H1 (cell line): ENCODE results near the gene ACVRL1.

Experiments used
- CHD2 ChIP-seq: IDR thresholded peaks from 2 replicates; pipeline ENCODE4 v1.6.1; 2012; ENCODE audit warnings: low read length, improper control_type of control experiment
- CTCF ChIP-seq, 3 experiments: IDR thresholded peaks; 1 replicate in 2 of 3; 2 replicates in 1 of 3; pipeline versions ENCODE4 v1.5.1 to v1.6.1; 2011; ENCODE audit warnings: low read length in 3 of 3, mild to moderate bottlenecking in 3 of 3, inconsistent platforms in 2 of 3, low read depth in 1 of 3, moderate library complexity in 1 of 3; ENCODE audit not compliant: insufficient read depth in 1 of 3; ENCODE audit errors: control extremely low read depth in 1 of 3
- EP300 ChIP-seq, 2 experiments: IDR thresholded peaks; 1 replicate in 1 of 2; 2 replicates in 1 of 2; pipeline ENCODE4 v1.6.1; 2011 to 2012; ENCODE audit warnings: low read depth in 2 of 2, low read length in 2 of 2, mild to moderate bottlenecking in 2 of 2, borderline replicate concordance in 1 of 2, inconsistent platforms in 1 of 2, moderate library complexity in 1 of 2
- EZH2 ChIP-seq: fragments of 200-600 bp; sonication (generic); IDR thresholded peaks from 2 replicates; pipeline ENCODE4 v1.7.1; 2012; ENCODE audit warnings: low read depth, mild to moderate bottlenecking, moderate library complexity, low read length, inconsistent platforms; ENCODE audit not compliant: severe bottlenecking
- MAX ChIP-seq: IDR thresholded peaks from 2 replicates; pipeline ENCODE4 v1.6.1; 2012; ENCODE audit warnings: inconsistent platforms
- PHF8 ChIP-seq: fragments of 200-600 bp; sonication (generic); conservative IDR thresholded peaks from 2 replicates; pipeline ENCODE4 v1.7.1; 2012; ENCODE audit warnings: low read depth, mild to moderate bottlenecking, inconsistent platforms, low read length, moderate library complexity
- POLR2A ChIP-seq, 2 experiments: IDR thresholded peaks; 1 replicate in 1 of 2; 2 replicates in 1 of 2; pipeline ENCODE4 v1.6.1; 2011; ENCODE audit warnings: low read depth in 2 of 2, low read length in 2 of 2, mild to moderate bottlenecking in 2 of 2; ENCODE audit errors: control extremely low read depth in 1 of 2
- RAD21 ChIP-seq, 2 experiments: IDR thresholded peaks in 1 of 2; conservative IDR thresholded peaks in 1 of 2; 2 replicates each; pipeline ENCODE4 v1.6.1; 2011; ENCODE audit warnings: low read depth in 2 of 2, low read length in 2 of 2, improper control_type of control experiment in 1 of 2, inconsistent platforms in 1 of 2, mild to moderate bottlenecking in 1 of 2, moderate library complexity in 1 of 2
- RXRA ChIP-seq: IDR thresholded peaks from 2 replicates; pipeline ENCODE4 v1.6.1; 2011; ENCODE audit warnings: low read depth, mild to moderate bottlenecking, low read length, moderate library complexity; ENCODE audit not compliant: insufficient read depth
- SIX5 ChIP-seq: IDR thresholded peaks from 2 replicates; pipeline ENCODE4 v1.6.1; 2011; ENCODE audit warnings: mild to moderate bottlenecking, low read depth, low read length
- TAF1 ChIP-seq: IDR thresholded peaks from 2 replicates; pipeline ENCODE4 v1.6.1; 2011; ENCODE audit warnings: mild to moderate bottlenecking, low read depth, low read length
- ZNF274 ChIP-seq: IDR thresholded peaks from 2 replicates; pipeline ENCODE4 v1.7.0; 2012; ENCODE audit warnings: low read length, borderline replicate concordance; ENCODE audit errors: extremely low read depth

GRCh38 chr12:51958542-51958941, 51.2 kb downstream of the ACVRL1 start:
- TF ChIP-seq RAD21 (IDR thresholded peaks at IDR 0.05 in 1 of 2, conservative IDR thresholded peaks at IDR 0.05 in 1 of 2; ENCODE audit: low read depth in 2 of 2, low read length in 2 of 2) (no peak), EZH2 (no peak), CTCF (IDR thresholded peaks at IDR 0.05; ENCODE audit: control extremely low read depth in 1 of 3, insufficient read depth in 1 of 3, low read depth in 1 of 3, low read length in 3 of 3) (no peak), POLR2A (IDR thresholded peaks at IDR 0.05; ENCODE audit: control extremely low read depth in 1 of 2, low read depth in 2 of 2, low read length in 2 of 2) (no peak), RXRA (no peak), PHF8 (no peak), TAF1 (no peak), CHD2 (no peak), EP300 (IDR thresholded peaks at IDR 0.05; ENCODE audit: borderline replicate concordance in 1 of 2, low read depth in 2 of 2, low read length in 2 of 2) (no peak), SIX5 (no peak), ZNF274 (no peak), MAX (no peak)
